Stimulated activated naive CD8-positive, alpha-beta T cell treated with anti-CD3 and anti-CD28 coated beads, Interleukin-15, Interleukin-2, amounts not matched to agents 100 U/mL and 50 U/mL, for 24 hours (primary cell): ENCODE results near the gene PRKCE.

Experiments used
- ATAC-seq: fragments of 150-1000 bp; cut with Tn5 transposase; one replicate; pipeline ENCODE4 v1.10.0; 2021
- DNase-seq: peaks from one replicate; pipeline ENCODE4 v3.0.0; 2021

Gene PRKCE

DNA sequence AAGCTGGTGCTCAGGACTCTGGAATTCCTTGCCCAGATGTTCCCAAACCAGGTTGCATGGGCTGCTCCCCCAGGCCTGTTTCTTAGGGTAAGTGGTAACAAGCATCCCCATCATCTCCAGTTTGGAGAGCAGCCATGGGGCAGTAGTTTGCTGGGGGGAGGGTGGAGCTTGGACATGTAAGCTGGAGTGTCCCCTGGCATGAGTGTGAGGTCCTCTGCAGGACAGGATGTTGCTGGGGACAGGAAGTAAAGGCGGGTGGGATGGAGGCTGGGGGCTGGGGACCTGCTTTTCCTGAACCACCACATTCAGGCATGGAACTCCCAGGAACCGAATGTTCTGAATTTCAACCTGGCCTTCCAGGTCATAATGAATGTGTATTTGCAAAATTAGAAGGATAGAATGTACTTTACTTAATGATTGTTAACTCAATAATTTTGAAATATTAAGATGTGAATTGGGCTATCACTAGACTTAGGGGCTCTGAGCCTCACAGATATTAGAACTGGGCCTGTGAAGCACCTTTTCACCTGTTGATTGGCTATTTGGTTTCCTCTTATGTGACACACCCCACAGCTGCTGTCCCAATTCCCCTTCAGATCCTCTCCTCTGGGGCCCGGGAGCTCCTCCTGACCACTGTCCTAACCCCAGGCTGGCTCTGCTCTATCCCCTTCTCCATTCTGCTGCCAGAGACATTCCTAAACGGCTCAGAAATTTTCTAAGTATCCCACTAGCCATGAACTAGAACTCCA is 579.4 kb downstream of the PRKCE start:
- ATAC-seq, result no peak
- DNase-seq, result no peak

DNA sequence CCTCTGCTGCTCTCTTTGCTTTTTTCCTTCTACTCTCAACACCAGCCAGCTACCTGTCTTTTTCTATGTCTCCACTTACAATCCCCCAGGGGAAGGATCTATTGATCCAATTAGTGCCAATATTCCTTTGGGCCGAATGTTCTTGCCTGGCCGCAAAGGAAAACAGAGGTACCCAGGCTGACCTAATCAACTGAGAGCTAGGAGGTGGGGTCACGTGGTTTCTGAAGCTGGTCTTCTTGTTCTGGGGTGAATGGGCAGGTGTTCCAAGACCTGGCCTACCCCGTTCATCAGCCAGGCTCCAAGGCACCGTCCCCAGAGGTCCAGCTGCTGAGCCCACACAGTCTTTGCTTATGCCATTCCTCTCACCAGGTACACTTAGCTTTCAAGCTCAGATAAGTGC is 580.2 kb downstream of the PRKCE start:
- no peak for ATAC-seq
- DNase-seq, result no peak

DNA sequence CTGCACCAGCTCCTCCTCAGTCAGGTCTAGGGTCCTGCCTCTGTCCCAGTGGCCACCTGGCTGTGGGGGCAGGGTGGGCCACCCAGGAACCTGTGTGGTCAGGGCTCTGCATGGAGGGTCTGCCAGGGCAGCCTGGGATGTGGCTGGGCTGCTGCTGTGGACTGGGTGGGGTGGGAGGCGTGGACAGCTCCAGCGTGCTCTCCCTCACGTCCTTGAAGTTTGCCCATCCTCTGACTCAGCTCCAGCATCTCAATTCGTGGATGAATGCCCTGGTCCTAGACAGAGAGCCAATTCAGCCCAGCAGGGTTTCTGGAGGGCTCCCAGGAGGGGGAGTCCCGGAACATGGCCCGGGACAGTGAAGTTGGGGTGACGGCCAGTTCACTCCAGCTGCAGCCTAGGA is 581.4 kb downstream of the PRKCE start:
- DNase-seq, result no peak
- ATAC-seq, result no peak

DNA sequence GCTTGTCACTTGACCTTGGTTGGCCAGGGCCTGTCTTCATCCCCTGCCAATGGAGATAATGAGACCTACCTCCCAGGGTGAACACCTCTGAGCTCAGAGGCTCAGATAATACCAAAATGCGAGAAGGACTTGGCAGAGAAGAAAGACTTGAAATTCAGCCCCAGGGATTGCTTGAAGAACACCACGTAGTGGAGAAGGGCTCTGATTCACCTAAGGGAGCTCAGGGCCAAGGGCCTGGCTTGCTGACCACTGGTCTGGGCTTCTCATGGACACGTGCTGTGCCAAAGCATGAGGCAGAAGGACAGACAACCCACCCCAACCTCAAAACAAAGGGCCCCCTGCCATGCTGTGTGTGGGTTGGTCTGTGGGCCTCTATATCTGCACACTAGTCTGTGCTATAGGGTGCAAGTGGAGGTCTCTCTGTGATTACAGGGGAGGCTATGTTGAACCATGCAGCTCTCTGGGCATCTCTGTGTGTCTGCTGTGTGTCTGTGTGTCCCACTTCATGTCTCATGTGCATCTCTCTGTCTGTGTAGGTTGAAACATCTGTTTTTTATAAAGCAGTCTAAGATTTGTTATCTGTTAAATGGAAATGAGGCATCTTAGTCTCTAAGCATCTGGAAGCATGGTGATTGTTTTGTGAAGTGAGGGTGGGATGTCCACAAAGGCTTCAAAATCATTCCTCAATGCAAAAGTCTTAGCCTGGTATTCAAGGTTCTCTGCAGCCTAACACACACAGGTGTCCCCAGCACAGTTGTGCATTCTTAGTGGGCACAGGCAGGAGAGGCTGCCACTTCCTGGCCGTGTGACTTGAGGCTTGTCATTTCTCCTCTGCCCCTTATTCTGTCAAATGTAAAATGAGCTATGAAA is 584.8 kb downstream of the PRKCE start:
- DNase-seq, result no peak
- no peak for ATAC-seq

DNA sequence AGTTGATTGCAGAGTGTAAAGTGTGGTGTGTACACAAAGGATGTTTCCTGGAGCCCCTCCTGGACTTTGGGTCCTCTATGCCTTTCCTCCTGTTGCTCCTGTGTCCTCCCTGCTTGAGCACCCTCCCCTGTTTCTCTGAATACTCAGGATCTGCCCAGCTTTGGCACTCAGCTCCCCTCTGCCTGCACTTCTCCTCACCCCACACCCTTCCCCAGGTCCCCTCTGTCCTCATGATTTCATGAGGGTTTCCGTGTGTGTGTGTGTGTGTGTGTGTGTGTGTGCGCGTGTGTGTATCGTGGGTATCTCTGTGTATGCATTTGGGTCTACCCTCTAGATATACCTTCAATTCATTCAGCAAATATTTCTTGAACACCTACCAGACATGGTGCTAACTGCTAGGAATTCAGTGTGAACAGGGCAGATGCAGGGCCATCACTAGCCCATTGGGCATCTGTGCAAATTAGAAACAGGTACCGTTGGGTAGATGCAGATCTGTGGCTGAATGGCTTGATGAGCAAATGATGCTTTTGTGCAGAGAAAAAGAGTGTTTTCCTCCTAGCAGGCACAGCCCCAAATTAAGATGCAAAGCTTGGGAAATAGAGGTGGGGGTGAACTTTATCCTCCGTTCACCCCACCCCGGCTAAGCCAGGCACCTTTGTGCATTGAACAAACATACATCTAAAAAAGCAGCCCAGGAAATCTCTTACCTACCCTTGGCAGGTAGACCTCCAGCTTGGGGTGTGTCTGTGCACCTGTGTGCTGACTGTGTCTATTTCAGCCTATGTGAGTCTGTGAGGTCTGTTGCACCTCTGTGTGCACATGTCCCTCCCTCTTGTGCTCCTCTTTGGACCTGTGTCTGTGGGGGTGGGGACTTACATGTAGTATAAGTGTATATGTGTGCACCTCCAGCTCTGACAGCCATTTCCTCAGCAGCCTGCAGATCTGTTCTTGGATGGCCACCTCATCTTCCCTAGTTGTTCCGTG is 585.7 kb downstream of the PRKCE start:
- ATAC-seq (no peak), DNase-seq (no peak)
